Ascending aorta (tissue), 2 donors: ENCODE results near the gene REEP5. TPM values are rescaled to one million over a fixed set of nuclear protein-coding genes. Genes with fewer than 3 reads are reported as not detected.

Experiments
- DNase-seq, 2 donors: peaks; one replicate each; pipeline ENCODE4 v3.0.0-alpha.2; 2019; ENCODE audit warnings: low spot score in 2 of 2
- H3K27ac ChIP-seq, 2 donors: fragments of 200-600 bp; sonication (generic); one replicate each; pipeline ENCODE4 v1.5.1; 2016 to 2017; ENCODE audit warnings: mild to moderate bottlenecking in 1 of 2
- H3K27me3 ChIP-seq: fragments of 200-600 bp; sonication (generic); one replicate; pipeline ENCODE4 v1.5.1; 2017
- H3K36me3 ChIP-seq, 2 donors: fragments of 200-600 bp; sonication (generic); one replicate each; pipeline ENCODE4 v1.5.1; 2016
- H3K4me1 ChIP-seq, 2 donors: fragments of 200-600 bp; sonication (generic); one replicate each; pipeline ENCODE4 v1.5.1; 2016 to 2017; ENCODE audit warnings: mild to moderate bottlenecking in 1 of 2
- H3K4me3 ChIP-seq, 2 donors: fragments of 200-600 bp; sonication (generic); one replicate each; pipeline ENCODE4 v1.5.1; 2016 to 2017; ENCODE audit warnings: mild to moderate bottlenecking in 1 of 2
- H3K9me3 ChIP-seq, 2 donors: fragments of 200-600 bp; sonication (generic); one replicate each; pipeline ENCODE4 v1.5.1; 2016
- CTCF ChIP-seq, 3 experiments: fragments of 200-600 bp in 2 of 3; fragments of 450-650 bp in 1 of 3; sonication (generic) in 2 of 3; IDR thresholded peaks; one replicate each; pipeline ENCODE4 v1.5.1; 2016 to 2019; ENCODE audit warnings: antibody characterized with exemption in 3 of 3, mild to moderate bottlenecking in 1 of 3, moderate library complexity in 1 of 3
- intact Hi-C: fragments of 100-400 bp; cut with DNase I; formaldehyde crosslinking; loops from one replicate; pipeline ENCODE4 v1.15.1; 2023
- total RNA-seq: library from RNA; depleted of rRNA; stranded (reverse); fragments of >200 nt; gene quantifications from one replicate; pipeline ENCODE4 v1.1.0, GENCODE V29; 2016

Gene REEP5
- total RNA-seq, 1 donor from 2014 or later, result 49.7 TPM

GRCh38 chr5:112934366-112934663 is 12.3 kb upstream of the REEP5 start:
- Histone ChIP-seq H3K9me3 (no peaks in the 10 kb centered on the region), H3K4me1 (no peaks in the 10 kb centered on the region), H3K27me3 (no peaks in the 10 kb centered on the region), H3K27ac (no peak overlapping the region), H3K36me3 (no peaks in the 10 kb centered on the region), H3K4me3 (no peak overlapping the region)
- DNase-seq, result no peak
- intact Hi-C loops, result no loop called here
- TF ChIP-seq CTCF (IDR thresholded peaks at IDR 0.05), result no peak

DNA sequence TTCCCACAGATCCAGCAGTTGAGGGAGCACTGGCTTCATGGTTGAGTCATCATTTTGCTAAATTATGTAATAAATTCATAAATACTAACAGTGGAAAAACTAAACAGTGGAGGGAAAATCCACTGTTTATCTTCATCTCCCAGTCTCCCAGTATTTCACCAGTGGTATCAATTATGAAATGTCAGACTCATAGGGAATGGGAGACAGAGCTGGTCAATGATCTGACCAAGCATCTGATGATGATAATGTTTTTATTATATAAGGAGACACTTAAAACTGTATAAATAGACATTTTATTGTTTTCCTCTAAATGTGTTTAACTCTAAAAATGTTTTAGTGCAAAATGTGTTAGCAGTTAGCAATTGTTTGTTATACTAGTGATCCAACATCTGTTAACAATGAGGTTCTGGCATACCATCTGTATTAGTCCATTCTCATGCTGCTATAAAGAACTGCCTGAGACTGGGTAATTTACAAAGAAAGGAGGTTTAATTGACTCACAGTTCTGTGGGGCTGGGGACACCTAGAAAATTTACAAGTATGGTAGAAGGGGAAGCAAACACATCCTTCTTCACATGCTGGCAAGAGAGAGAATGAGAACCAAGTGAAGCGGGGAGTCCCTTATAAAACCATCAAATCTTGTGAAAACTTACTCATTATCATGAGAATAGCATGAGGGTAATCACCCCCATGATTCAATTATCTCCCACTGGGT is 11.8 kb upstream of the REEP5 start:
- DNase-seq, result no peak
- H3K27ac ChIP-seq, result no peak overlapping the region
- intact Hi-C loops, result no loop called here
- H3K9me3 ChIP-seq, result no peaks in the 10 kb centered on the region
- no peaks in the 10 kb centered on the region for H3K36me3 ChIP-seq
- no peaks in the 10 kb centered on the region for H3K4me1 ChIP-seq
- H3K4me3 ChIP-seq, result no peak overlapping the region
- no peaks in the 10 kb centered on the region for H3K27me3 ChIP-seq
- no peak for TF ChIP-seq CTCF (IDR thresholded peaks at IDR 0.05)

- H3K27me3 ChIP-seq, result no peaks in the 10 kb centered on the region
- intact Hi-C loops, result no loop called here
- no peak overlapping the region for H3K4me3 ChIP-seq
- H3K4me1 ChIP-seq, result no peaks in the 10 kb centered on the region
- TF ChIP-seq CTCF (IDR thresholded peaks at IDR 0.05), result no peak
- H3K27ac ChIP-seq, result no peak overlapping the region
- DNase-seq, result no peak
- no peaks in the 10 kb centered on the region for H3K36me3 ChIP-seq
- no peaks in the 10 kb centered on the region for H3K9me3 ChIP-seq
These were observed 11.1 kb upstream of the REEP5 start for GRCh38 chr5:112933105-112933504.

DNA sequence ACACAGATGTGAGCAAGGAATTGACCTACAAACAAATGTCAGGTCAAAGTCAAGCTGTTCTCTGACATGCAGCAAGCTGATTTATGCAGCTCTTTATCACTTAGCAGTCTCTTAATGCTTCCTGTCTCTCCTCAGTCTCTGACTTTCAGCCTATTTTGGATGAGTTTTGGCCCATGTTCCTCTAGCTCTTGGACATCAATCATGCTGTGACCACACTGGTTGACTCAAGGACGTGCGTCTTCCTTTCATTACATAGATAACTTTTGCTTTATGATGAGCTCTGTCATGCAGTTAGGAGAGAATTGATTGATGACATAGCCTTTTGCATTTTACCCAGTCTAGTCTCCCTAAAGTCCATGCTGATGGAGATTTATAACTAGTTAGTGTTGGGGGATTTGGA is 9.4 kb upstream of the REEP5 start:
- no peaks in the 10 kb centered on the region for H3K4me1 ChIP-seq
- no peak overlapping the region for H3K4me3 ChIP-seq
- TF ChIP-seq CTCF (IDR thresholded peaks at IDR 0.05), result no peak
- no peak for DNase-seq
- H3K27ac ChIP-seq, result no peak overlapping the region
- H3K36me3 ChIP-seq, result no peaks in the 10 kb centered on the region
- no peaks in the 10 kb centered on the region for H3K27me3 ChIP-seq
- H3K9me3 ChIP-seq, result no peaks in the 10 kb centered on the region
- intact Hi-C loops, result no loop called here

DNA sequence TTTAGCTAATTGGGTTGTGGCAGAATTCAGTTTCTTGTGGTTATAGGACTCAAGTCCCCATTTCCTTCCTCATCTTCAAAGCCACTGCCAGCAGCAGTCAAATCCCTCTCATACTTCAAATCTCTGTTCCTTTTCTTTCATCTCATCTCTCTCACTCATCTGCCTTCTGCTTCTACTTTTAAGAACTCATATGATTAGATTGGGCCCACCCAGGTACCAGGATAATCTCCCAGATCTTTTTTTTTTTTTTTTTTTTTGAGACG is 8.0 kb upstream of the REEP5 start:
- TF ChIP-seq CTCF (IDR thresholded peaks at IDR 0.05), result no peak

More for the DNA sequence above, 8.0 kb upstream of the REEP5 start:
- Histone ChIP-seq H3K9me3 (no peaks in the 10 kb centered on the region), H3K36me3 (no peaks in the 10 kb centered on the region), H3K4me3 (no peak overlapping the region), H3K27me3 (no peaks in the 10 kb centered on the region), H3K4me1 (no peaks in the 10 kb centered on the region), H3K27ac (no peak overlapping the region)
- intact Hi-C loops, result no loop called here
- no peak for DNase-seq
